ENCODE data around the gene MNS1. TPM values are rescaled to one million over a fixed set of nuclear protein-coding genes. Genes with fewer than 3 reads are reported as not detected.

Gene MNS1
- total RNA-seq, 1 experiment from 2014 or later, result 1.5 TPM

DNA sequence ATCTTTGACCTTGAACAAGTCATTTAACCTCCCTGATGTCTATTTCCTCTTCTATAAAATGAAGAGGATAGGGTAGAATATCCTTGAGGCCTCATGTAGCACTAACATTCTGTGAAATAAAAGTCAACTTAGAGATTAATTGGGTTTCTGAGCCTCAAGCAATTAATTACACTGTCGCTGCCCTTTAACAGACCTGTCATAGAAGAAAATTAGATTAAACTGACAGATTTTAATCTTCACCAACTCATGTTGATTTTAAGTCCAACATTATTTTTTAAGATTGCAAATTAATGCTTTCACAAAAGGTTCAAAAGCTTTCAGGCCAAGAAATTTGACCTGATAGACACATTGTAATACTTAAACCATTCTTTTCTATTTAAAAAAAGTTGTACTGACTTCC, 8.1 kb upstream of the MNS1 start:
- Mint-ChIP-seq H3K36me3 (ENCODE audit: insufficient read depth, unreplicated experiment) (no peaks in the 10 kb centered on the region), H3K9me3 (ENCODE audit: unreplicated experiment) (no peaks in the 10 kb centered on the region), H3K4me3 (ENCODE audit: unreplicated experiment) (no peak overlapping the region), H3K27ac (ENCODE audit: low read depth, unreplicated experiment) (no peak overlapping the region), H3K4me1 (ENCODE audit: insufficient read depth, unreplicated experiment) (no peaks in the 10 kb centered on the region), H3K27me3 (ENCODE audit: insufficient read depth, unreplicated experiment) (peaks cover 26% of the 10 kb centered on the region)
- intact Hi-C loops (cut with micrococcal nuclease), result no loop called here
- no TSS peak for BruUV-seq (replicated peaks)
- no peak for DNase-seq (ENCODE audit: unreplicated experiment)
- CTCF ChIA-PET, result interaction anchor here (0.7 kb wide), 1 partner anchor 723 kb away, joined by 3 read pairs; no protein-coding TSS in a partner anchor
- TF ChIP-seq, protein P1, sequence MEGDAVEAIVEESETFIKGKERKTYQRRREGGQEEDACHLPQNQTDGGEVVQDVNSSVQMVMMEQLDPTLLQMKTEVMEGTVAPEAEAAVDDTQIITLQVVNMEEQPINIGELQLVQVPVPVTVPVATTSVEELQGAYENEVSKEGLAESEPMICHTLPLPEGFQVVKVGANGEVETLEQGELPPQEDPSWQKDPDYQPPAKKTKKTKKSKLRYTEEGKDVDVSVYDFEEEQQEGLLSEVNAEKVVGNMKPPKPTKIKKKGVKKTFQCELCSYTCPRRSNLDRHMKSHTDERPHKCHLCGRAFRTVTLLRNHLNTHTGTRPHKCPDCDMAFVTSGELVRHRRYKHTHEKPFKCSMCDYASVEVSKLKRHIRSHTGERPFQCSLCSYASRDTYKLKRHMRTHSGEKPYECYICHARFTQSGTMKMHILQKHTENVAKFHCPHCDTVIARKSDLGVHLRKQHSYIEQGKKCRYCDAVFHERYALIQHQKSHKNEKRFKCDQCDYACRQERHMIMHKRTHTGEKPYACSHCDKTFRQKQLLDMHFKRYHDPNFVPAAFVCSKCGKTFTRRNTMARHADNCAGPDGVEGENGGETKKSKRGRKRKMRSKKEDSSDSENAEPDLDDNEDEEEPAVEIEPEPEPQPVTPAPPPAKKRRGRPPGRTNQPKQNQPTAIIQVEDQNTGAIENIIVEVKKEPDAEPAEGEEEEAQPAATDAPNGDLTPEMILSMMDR (IDR thresholded peaks at IDR 0.05; ENCODE audit: unreplicated experiment), result no peak
- POLR2A ChIA-PET, result no interaction called here

DNA sequence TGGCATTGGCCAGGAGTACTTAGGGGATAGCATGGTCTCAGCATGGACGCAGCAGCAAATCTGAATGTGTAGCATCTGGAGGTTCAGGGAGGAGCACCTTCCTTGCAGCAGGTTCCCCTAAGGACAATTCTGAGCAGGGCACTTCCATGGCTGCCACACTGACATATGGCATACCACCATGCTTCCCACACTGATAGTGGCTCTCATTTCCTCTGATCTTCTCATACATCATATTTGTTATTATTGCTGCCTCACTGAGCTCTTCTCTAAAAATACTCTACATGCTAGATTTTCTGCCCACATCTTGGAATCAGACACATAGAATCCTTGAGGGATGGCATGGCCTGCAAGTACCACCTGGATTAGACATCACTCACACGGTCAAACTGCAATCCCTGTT, 7.3 kb upstream of the MNS1 start:
- Mint-ChIP-seq H3K27ac (ENCODE audit: low read depth, unreplicated experiment) (no peak overlapping the region), H3K4me3 (ENCODE audit: unreplicated experiment) (no peak overlapping the region), H3K9me3 (ENCODE audit: unreplicated experiment) (no peaks in the 10 kb centered on the region), H3K27me3 (ENCODE audit: insufficient read depth, unreplicated experiment) (peaks cover 31% of the 10 kb centered on the region), H3K4me1 (ENCODE audit: insufficient read depth, unreplicated experiment) (no peaks in the 10 kb centered on the region), H3K36me3 (ENCODE audit: insufficient read depth, unreplicated experiment) (no peaks in the 10 kb centered on the region)
- DNase-seq (ENCODE audit: unreplicated experiment), result no peak
- no TSS peak for BruUV-seq (replicated peaks)
- intact Hi-C loops (cut with micrococcal nuclease), result no loop called here
- ChIA-PET POLR2A (no interaction called here), CTCF (no interaction called here)
- TF ChIP-seq, protein P1 (IDR thresholded peaks at IDR 0.05; ENCODE audit: unreplicated experiment), result no peak

DNA sequence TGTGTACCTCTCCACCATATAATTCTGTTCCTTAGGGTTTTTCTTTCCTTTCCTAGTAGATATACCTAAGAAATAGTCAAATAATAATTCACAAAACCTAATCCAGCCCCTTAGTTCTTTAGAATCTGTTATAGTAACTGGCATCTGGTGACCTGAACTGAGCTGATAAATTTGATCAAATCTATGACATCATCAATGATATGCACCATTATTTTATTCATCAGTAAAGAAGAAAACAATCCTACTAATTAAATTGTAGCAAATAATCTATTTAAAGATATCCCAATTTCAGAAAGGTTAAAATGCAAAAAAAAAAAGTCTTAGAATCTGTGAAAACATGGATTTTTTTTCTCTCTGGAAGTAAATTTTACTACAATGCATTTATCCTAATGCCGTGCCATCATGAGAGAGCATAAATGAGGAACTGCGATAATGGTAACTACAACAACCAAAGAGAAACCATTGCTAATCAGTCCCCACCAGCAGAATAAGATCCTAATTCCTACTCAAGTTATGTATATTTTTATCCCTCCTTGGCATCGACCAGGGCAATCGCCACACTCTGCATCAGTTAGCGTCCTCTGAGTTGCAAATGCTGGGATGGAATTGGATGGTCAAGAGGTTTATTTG, 6.6 kb upstream of the MNS1 start:
- H3K27ac Mint-ChIP-seq (ENCODE audit: low read depth, unreplicated experiment), result no peak overlapping the region
- peaks cover 37% of the 10 kb centered on the region for H3K27me3 Mint-ChIP-seq (ENCODE audit: insufficient read depth, unreplicated experiment)
- ChIA-PET POLR2A (no interaction called here), CTCF (interaction anchor here (0.7 kb wide), 1 partner anchor 472 kb away, joined by 3 read pairs; no protein-coding TSS in a partner anchor)
- no peaks in the 10 kb centered on the region for H3K36me3 Mint-ChIP-seq (ENCODE audit: insufficient read depth, unreplicated experiment)
- H3K4me1 Mint-ChIP-seq (ENCODE audit: insufficient read depth, unreplicated experiment), result no peaks in the 10 kb centered on the region
- H3K9me3 Mint-ChIP-seq (ENCODE audit: unreplicated experiment), result no peaks in the 10 kb centered on the region
- intact Hi-C loops (cut with micrococcal nuclease), result no loop called here
- no peak for DNase-seq (ENCODE audit: unreplicated experiment)
- TF ChIP-seq, protein P1 (IDR thresholded peaks at IDR 0.05; ENCODE audit: unreplicated experiment), result no peak
- H3K4me3 Mint-ChIP-seq (ENCODE audit: unreplicated experiment), result no peak overlapping the region
- BruUV-seq (replicated peaks), result no TSS peak

DNA sequence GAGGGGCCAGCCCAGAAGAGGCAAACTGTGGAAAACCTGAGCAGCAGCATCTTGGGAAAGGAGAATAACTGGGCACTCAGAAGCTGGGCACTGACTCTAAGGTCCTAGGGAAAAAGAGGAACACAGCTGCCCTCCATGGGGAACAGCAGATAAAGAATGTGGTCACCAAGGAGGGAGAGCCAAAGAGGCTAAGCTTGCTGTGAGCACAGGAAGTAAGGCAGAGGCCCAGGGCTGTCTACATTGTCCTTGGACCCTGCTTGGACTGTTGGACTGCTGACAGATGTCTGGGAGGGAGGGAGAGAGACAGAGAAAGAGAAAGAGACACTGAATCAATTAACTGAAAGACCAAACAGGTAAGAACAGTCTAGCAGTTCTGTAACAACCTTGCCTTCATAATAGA, 4.5 kb upstream of the MNS1 start:
- peaks cover 37% of the 10 kb centered on the region for H3K27me3 Mint-ChIP-seq (ENCODE audit: insufficient read depth, unreplicated experiment)
- peaks cover 4% of the 10 kb centered on the region for H3K36me3 Mint-ChIP-seq (ENCODE audit: insufficient read depth, unreplicated experiment)
- H3K4me3 Mint-ChIP-seq (ENCODE audit: unreplicated experiment), result no peak overlapping the region
- TF ChIP-seq, protein P1 (IDR thresholded peaks at IDR 0.05; ENCODE audit: unreplicated experiment), result no peak
- H3K27ac Mint-ChIP-seq (ENCODE audit: low read depth, unreplicated experiment), result no peak overlapping the region
- intact Hi-C loops (cut with micrococcal nuclease), result no loop called here
- BruUV-seq (replicated peaks), result no TSS peak
- H3K9me3 Mint-ChIP-seq (ENCODE audit: unreplicated experiment), result no peaks in the 10 kb centered on the region
- POLR2A ChIA-PET, result no interaction called here
- peaks cover 6% of the 10 kb centered on the region for H3K4me1 Mint-ChIP-seq (ENCODE audit: insufficient read depth, unreplicated experiment)
- CTCF ChIA-PET, result interaction anchor here (0.5 to 1.2 kb wide), 4 partner anchors 22 to 1058 kb away, joined by 3 to 4 read pairs (median 3); no protein-coding TSS in a partner anchor
- no peak for DNase-seq (ENCODE audit: unreplicated experiment)
